WI38 (cell line): ENCODE results near the gene MAML3.

Source experiments
- H3K4me3 ChIP-seq: 2 replicates; pipeline ENCODE4 v1.5.1; 2011; ENCODE audit warnings: low read depth, mild to moderate bottlenecking, control low read depth, low read length
- TF ChIP-seq, protein P1 (sequence below): IDR thresholded peaks from 2 replicates; pipeline ENCODE4 v1.5.1; 2012; ENCODE audit warnings: low read depth, mild to moderate bottlenecking, control low read depth, low read length

MAML3 gene

DNA sequence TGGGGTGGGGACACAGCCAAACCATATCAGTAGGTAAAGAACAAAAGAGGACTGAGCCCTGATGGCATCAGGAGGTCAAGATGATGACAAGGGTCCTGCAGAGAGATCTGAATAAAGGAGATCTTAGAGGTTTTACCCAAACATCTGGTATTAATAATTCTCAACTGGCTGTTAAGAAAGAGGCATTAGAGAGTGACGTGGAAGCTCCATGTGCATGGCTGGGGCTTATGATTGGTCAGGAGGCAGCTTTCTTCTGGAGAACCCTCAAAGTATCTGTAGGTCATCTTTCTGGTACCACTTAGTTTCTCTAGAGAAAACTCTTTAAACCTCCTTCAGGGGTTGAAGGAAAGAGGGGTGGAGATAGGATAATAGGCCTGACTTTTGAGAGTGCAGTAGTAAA lies 469.6 kb downstream of the MAML3 start:
- H3K4me3 ChIP-seq, result no peak overlapping the region
- TF ChIP-seq, protein P1, sequence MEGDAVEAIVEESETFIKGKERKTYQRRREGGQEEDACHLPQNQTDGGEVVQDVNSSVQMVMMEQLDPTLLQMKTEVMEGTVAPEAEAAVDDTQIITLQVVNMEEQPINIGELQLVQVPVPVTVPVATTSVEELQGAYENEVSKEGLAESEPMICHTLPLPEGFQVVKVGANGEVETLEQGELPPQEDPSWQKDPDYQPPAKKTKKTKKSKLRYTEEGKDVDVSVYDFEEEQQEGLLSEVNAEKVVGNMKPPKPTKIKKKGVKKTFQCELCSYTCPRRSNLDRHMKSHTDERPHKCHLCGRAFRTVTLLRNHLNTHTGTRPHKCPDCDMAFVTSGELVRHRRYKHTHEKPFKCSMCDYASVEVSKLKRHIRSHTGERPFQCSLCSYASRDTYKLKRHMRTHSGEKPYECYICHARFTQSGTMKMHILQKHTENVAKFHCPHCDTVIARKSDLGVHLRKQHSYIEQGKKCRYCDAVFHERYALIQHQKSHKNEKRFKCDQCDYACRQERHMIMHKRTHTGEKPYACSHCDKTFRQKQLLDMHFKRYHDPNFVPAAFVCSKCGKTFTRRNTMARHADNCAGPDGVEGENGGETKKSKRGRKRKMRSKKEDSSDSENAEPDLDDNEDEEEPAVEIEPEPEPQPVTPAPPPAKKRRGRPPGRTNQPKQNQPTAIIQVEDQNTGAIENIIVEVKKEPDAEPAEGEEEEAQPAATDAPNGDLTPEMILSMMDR, result no peak

DNA sequence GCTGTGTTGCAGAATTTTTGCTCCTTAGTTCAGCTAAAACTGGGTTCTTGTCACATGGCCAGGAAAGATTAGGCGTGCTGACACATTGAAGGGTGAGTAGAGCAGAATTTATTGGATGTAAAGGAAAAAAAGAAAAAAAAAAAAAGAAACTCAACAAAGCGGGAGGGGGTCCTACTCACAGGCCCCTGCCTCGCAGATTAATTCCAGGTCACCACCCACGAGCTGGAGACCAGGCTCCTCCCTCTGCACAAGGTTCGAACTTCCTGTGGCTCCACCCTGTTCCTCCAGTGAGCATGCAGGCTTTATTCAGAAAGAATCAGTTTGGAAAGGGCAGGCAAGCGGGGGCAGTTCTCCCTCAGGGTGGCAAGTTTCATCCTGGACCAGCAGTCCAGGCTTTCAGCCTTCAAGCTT lies 471.2 kb downstream of the MAML3 start:
- TF ChIP-seq, protein P1, result no peak
- H3K4me3 ChIP-seq, result no peak overlapping the region

DNA sequence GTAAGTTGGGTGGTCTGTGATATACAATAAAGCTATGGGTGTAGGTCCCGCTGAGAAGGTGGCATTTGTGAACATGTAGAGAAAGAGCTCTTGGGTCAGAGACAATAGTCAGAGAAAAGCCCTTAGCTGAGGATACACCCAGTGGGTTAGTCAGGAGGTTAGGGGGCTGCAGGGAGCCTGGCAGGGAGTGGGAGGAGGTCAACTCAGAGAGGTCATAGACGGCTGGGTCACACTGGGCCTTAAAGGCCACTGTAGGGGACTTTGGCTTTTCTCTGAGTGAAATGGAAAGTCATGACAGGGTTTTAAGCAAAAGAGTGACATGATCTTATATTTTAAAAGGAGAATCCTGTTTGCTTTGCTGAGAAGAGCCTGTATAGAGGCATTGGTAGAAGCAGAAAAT lies 471.7 kb downstream of the MAML3 start:
- H3K4me3 ChIP-seq, result no peak overlapping the region
- TF ChIP-seq, protein P1, result no peak

DNA sequence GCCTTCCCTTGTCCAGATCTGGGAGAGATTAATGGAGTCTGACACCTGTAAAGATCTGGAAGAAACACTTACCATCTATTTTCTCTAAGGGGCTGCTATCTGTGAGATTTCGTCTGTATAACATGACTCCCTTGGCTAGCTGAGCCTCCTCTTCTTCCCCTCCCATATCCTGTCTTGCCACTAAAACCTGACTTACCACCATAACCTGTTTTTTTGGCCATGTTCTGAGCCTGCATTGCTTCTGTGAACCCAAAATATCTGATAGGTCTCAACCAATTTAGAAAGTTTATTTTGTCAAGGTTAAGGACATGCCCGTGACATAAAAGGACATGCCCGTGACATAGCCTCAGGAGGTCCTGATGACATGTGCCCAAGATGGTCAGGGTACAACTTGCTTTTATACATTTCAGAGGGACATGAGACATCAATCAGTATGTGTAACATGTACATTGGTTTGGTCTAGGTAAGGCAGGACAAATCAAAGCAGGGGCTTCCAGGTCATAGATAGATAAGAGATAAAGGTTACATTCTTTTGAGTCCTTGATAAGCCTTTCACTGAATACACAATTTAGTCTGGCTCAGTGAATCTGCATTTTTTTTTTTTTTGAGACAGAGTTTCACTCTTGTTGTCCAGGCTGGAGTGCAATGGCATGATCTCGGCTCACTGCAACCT lies 476.9 kb downstream of the MAML3 start:
- no peak overlapping the region for H3K4me3 ChIP-seq
- TF ChIP-seq, protein P1, result no peak

DNA sequence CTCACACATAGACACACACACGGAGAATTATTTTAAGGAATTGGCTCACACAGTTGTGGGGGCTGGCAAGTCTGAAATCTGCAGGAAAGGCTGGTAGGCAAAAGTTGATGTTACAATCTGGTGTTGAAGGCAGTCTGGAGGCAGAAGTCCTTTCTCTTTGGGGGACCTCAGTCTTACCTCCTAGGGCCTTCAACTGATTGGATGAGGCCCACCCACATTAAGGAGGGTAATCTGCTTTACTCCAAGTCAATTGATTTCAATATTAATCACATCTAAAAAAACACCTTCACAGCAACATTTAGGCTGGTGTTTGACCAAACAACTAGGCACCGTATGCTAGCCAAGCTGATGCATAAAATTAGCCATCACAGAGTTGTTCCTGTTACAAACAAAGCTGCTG lies 477.6 kb downstream of the MAML3 start:
- no peak overlapping the region for H3K4me3 ChIP-seq
- TF ChIP-seq, protein P1, result no peak

DNA sequence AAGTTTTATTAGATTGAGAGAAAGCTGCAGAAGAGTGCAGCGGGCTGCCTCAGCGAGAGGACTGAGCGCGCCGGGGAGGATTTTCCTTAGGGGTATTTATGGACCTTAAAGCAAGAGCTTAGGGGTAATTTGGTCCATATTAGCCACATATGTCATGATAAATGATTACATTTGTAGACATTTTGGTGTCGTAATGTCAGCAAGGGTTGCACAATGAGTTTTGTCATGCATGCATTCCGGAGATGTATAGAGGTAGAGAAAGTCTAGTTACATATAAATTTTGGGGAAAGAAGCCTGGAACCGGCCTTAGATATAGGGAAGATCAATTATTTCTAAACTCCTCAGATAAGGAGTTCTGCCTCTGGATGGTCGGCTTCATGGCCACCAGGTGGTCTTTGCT lies 478.3 kb downstream of the MAML3 start:
- TF ChIP-seq, protein P1, result no peak

DNA sequence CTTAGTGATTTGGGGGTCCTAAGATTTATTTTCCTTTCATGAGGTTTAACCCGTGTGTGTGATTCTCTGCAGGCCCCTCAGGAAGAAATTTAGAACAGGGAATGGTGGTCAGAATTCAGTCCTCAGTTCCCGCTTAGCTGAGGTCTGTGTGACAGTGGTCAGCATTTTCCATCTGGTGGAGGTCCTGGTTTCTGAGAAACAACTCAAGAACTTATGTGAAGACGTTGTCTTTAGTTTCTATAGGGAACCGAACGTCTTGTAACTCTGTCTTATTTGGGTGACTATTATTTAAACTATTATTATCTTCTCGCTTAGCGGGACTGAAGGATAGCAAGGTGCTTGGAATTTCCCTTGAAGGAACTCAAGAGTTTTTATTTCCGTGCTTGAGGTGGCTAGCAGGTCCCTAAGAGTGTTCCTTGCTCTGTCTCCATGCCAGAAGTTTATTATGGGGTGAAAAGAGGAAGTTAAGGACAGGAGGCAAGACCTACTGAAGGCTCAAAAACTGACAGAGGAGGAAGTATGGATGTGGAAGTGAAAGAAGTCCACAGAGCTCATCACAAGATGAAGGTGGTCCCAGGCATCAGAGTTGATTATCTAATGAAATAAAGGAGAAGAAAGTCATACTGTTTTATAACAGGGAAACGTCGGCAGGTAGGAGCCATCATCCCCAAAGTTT lies 479.0 kb downstream of the MAML3 start:
- TF ChIP-seq, protein P1, result no peak
- no peak overlapping the region for H3K4me3 ChIP-seq

More for the DNA sequence above, 478.3 kb downstream of the MAML3 start:
- no peak overlapping the region for H3K4me3 ChIP-seq
